K562 (cell line): ENCODE measurements around the gene CRCP. TPM values are rescaled to one million over a fixed set of nuclear protein-coding genes. Genes with fewer than 3 reads are reported as not detected.

ENCODE experiments used
- CBFA2T3 ChIP-seq: fragments of 450-650 bp; IDR thresholded peaks from 2 replicates; pipeline ENCODE4 v1.6.1; 2017
- DNMT1 ChIP-seq: fragments of 450-650 bp; IDR thresholded peaks from 2 replicates; pipeline ENCODE4 v1.6.1; 2016; ENCODE audit warnings: antibody characterized with exemption, mild to moderate bottlenecking
- ESRRB ChIP-seq: fragments of 250-450 bp; sonication (Bioruptor Pico); IDR thresholded peaks from 2 replicates; pipeline ENCODE4 v1.5.0; 2020; ENCODE audit warnings: mild to moderate bottlenecking, moderate library complexity, borderline replicate concordance
- ETV6 ChIP-seq, 3 experiments: fragments of 150-350 bp in 1 of 3; sonication (generic) in 1 of 3; formaldehyde crosslinking in 1 of 3; IDR thresholded peaks; 2 replicates each; pipeline versions ENCODE4 v1.6.1 to v1.8.0; 2014 to 2022; ENCODE audit warnings: borderline replicate concordance in 2 of 3, low read depth in 2 of 3, antibody characterized with exemption in 1 of 3, low read length in 1 of 3, mild to moderate bottlenecking in 1 of 3, missing genetic modification reagents in 1 of 3
- FUS ChIP-seq: fragments of 200-400 bp; formaldehyde crosslinking; optimal IDR thresholded peaks from 2 replicates; pipeline ENCODE3; 2017; ENCODE audit warnings: low read depth, low read length
- JUND ChIP-seq, 2 experiments: IDR thresholded peaks; 2 replicates in 1 of 2; 3 replicates in 1 of 2; pipeline ENCODE4 v1.6.1; 2011; ENCODE audit warnings: borderline replicate concordance in 2 of 2, low read depth in 2 of 2, low read length in 2 of 2, improper control_type of control experiment in 1 of 2, missing biosample characterization in 1 of 2, missing genetic modification characterization in 1 of 2, missing genetic modification reagents in 1 of 2
- KLF16 ChIP-seq: IDR thresholded peaks from 2 replicates; pipeline ENCODE4 v1.6.1; 2016; ENCODE audit warnings: antibody characterized with exemption
- MCM3 ChIP-seq: fragments of 450-650 bp; IDR thresholded peaks from 2 replicates; pipeline ENCODE4 v1.6.1; 2016
- NFIX ChIP-seq: fragments of 250-450 bp; sonication (Bioruptor Pico); IDR thresholded peaks from 2 replicates; pipeline ENCODE4 v1.4.0; 2020; ENCODE audit warnings: low read depth, mild to moderate bottlenecking, moderate library complexity
- SAP30 ChIP-seq: fragments of 200-600 bp; sonication (generic); IDR thresholded peaks from 2 replicates; pipeline ENCODE4 v1.6.1; 2012; ENCODE audit warnings: borderline replicate concordance, low read depth, mild to moderate bottlenecking, moderate library complexity, low read length, control low read depth, inconsistent platforms; ENCODE audit not compliant: insufficient read depth, poor library complexity, severe bottlenecking
- SPI1 ChIP-seq: IDR thresholded peaks from 2 replicates; pipeline ENCODE4 v1.6.1; 2011; ENCODE audit warnings: low read depth, low read length, control low read depth, borderline replicate concordance
- TOE1 ChIP-seq, 2 experiments: fragments of 450-650 bp in 1 of 2; sonication (generic) in 1 of 2; formaldehyde crosslinking in 1 of 2; IDR thresholded peaks; 2 replicates each; pipeline versions ENCODE4 v1.7.1 to v1.8.0; 2016 to 2022; ENCODE audit warnings: borderline replicate concordance in 2 of 2, mild to moderate bottlenecking in 2 of 2, antibody characterized with exemption in 1 of 2, inconsistent platforms in 1 of 2, low read depth in 1 of 2, missing genetic modification reagents in 1 of 2, moderate library complexity in 1 of 2
- ZNF217 ChIP-seq: sonication (generic); formaldehyde crosslinking; IDR thresholded peaks from 2 replicates; pipeline ENCODE4 v1.8.0; 2022; ENCODE audit warnings: mild to moderate bottlenecking, missing genetic modification reagents
- ZNF316 ChIP-seq: fragments of 450-650 bp; IDR thresholded peaks from 2 replicates; pipeline ENCODE4 v1.6.1; 2016
- ZNF583 ChIP-seq: fragments of 250-450 bp; sonication (Bioruptor Pico); IDR thresholded peaks from 2 replicates; pipeline ENCODE4 v1.4.0; 2020
- ZNF589 ChIP-seq: fragments of 200-800 bp; sonication (Bioruptor generic); IDR thresholded peaks from 2 replicates; pipeline ENCODE4 v1.6.1; 2016; ENCODE audit warnings: low read depth, missing genetic modification characterization, missing compliant biosample characterization
- ZNF77 ChIP-seq: fragments of 250-450 bp; sonication (Bioruptor Pico); IDR thresholded peaks from 2 replicates; pipeline ENCODE4 v1.5.0; 2020
- ZZZ3 ChIP-seq: fragments of 450-650 bp; IDR thresholded peaks from 2 replicates; pipeline ENCODE4 v1.6.1; 2016; ENCODE audit warnings: antibody characterized with exemption, mild to moderate bottlenecking, moderate library complexity
- polyA plus RNA-seq, 8 experiments: library from polyadenylated mRNA; depleted of rRNA in 4 of 8; stranded (reverse) in 5 of 8; unstranded in 3 of 8; fragments of >200 nt; fragmentation: Nextera tagmentation in 2 of 8; fragmentation: Illumina TruSeq in 1 of 8; extraction: Ambion mirVana in 2 of 8; extraction: Trizol in 1 of 8; gene quantifications; 2 replicates each; pipeline versions ENCODE4 v1.2.1 to v1.2.3, GENCODE V29; 2011 to 2014; ENCODE audit warnings: inconsistent platforms in 1 of 8, missing spikeins in 1 of 8
- total RNA-seq, 7 experiments: library from RNA; depleted of rRNA in 6 of 7; stranded (reverse); fragments of >200 nt in 6 of 7; fragmentation: Illumina TruSeq in 2 of 7; extraction: Trizol in 2 of 7; gene quantifications; 2 replicates each; pipeline versions ENCODE4 v1.2.1 to v1.2.3, GENCODE V29; 2011 to 2021; ENCODE audit warnings: low replicate concordance in 1 of 7
- TF ChIP-seq, protein P1 (sequence below): fragments of 250-450 bp; sonication (Bioruptor Pico); IDR thresholded peaks from 2 replicates; pipeline ENCODE4 v1.9.0; 2021; ENCODE audit warnings: mild to moderate bottlenecking
- TF ChIP-seq, protein P2 (sequence below): IDR thresholded peaks from 3 replicates; pipeline ENCODE4 v1.6.1; 2011; ENCODE audit warnings: borderline replicate concordance, mild to moderate bottlenecking; ENCODE audit not compliant: insufficient read length, insufficient read depth
- TF ChIP-seq, protein P3 (sequence below): fragments of 450-650 bp; formaldehyde crosslinking; IDR thresholded peaks from 2 replicates; pipeline ENCODE4 v1.4.0; 2020; ENCODE audit warnings: mild to moderate bottlenecking, moderate library complexity
- TF ChIP-seq, protein P4 (sequence below): sonication (generic); formaldehyde crosslinking; IDR thresholded peaks from 2 replicates; pipeline ENCODE4 v1.8.1; 2023; ENCODE audit warnings: mild to moderate bottlenecking, missing genetic modification reagents

Gene CRCP
- total and polyA plus RNA-seq, 9 of the 15 experiments (the other 6 are each of a cell fraction or from before 2014, with no cell fraction given): 22.1 to 58.3 (median 43.4) TPM

DNA sequence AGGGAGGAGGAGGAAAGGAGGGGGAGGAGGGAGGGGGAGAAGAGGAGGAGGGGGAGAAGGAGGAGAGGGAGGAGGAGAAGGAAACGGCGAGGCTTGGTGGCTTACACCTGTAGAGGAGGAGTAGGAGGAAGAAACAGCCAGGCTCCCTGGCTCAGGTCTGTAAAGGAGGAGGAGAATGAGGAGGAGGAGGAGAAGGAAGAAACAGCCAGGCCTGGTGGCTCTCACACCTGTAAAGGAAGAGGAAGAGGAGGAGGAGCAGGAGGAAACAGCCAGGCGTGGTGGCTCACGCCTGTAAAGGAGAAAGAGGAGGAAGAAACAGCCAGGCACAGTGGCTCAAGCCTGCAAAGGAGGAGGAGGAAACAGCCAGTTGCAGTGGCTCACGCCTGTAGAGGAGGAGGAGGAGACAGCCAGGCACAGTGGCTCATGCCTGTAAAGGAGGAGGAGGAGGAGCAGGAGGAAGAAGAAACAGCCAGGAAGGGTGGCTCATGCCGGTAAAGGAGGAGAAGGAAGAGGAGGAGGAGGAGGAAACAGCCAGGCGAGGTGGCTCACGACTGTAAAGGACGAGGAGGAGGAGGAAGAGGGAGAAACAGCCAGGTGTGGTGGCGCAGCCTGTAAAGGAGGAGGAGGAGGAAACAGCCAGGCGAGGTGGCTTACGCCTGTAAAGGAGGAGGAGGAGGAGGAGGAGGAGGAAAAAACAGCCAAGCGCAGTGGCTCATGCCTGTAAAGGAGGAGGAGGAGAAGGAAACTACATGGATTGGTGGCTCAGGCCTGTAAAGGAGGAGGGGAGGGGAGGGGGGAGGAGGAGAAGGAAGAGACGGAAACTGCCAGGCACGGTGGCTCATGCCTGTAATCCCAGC, 14.9 kb upstream of the CRCP start (continued):
- TF ChIP-seq, protein P1, sequence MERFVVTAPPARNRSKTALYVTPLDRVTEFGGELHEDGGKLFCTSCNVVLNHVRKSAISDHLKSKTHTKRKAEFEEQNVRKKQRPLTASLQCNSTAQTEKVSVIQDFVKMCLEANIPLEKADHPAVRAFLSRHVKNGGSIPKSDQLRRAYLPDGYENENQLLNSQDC (CRISPR knock-in tag): no peak
- TF ChIP-seq MCM3 (no peak), JUND (IDR thresholded peaks at IDR 0.05; ENCODE audit: borderline replicate concordance, low read depth, low read length) (no peak), JUND (tag; IDR thresholded peaks at IDR 0.05; ENCODE audit: borderline replicate concordance, low read depth, low read length) (no peak; the same call in 2 of the 3 replicates), ESRRB (CRISPR knock-in tag) (no peak), ZNF217 (CRISPR knock-in tag) (no peak), KLF16 (no peak), FUS (no peak), ZNF583 (CRISPR knock-in tag) (no peak), NFIX (CRISPR knock-in tag) (no peak), SPI1 (peak; percentile 39; the same call in 1 of the 2 replicates), CBFA2T3 (peak; percentile 40; the same call in 1 of the 2 replicates), ZNF77 (no peak), ZNF589 (no peak), ZNF316 (no peak), ETV6 (IDR thresholded peaks at IDR 0.05; ENCODE audit: borderline replicate concordance in 1 of 2, low read depth in 2 of 2, low read length in 1 of 2) (peak; percentile 54 to 79; a peak in 2 of 4 replicates), ETV6 (CRISPR knock-in tag; IDR thresholded peaks at IDR 0.05; ENCODE audit: borderline replicate concordance) (no peak), TOE1 (IDR thresholded peaks at IDR 0.05; ENCODE audit: borderline replicate concordance) (peak; percentile 84; the same call in 1 of the 2 replicates), TOE1 (CRISPR knock-in tag; IDR thresholded peaks at IDR 0.05; ENCODE audit: borderline replicate concordance, low read depth) (no peak), DNMT1 (no peak), SAP30 (no peak), ZZZ3 (no peak)
- TF ChIP-seq, protein P2, sequence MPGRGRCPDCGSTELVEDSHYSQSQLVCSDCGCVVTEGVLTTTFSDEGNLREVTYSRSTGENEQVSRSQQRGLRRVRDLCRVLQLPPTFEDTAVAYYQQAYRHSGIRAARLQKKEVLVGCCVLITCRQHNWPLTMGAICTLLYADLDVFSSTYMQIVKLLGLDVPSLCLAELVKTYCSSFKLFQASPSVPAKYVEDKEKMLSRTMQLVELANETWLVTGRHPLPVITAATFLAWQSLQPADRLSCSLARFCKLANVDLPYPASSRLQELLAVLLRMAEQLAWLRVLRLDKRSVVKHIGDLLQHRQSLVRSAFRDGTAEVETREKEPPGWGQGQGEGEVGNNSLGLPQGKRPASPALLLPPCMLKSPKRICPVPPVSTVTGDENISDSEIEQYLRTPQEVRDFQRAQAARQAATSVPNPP: no peak
- TF ChIP-seq, protein P3, sequence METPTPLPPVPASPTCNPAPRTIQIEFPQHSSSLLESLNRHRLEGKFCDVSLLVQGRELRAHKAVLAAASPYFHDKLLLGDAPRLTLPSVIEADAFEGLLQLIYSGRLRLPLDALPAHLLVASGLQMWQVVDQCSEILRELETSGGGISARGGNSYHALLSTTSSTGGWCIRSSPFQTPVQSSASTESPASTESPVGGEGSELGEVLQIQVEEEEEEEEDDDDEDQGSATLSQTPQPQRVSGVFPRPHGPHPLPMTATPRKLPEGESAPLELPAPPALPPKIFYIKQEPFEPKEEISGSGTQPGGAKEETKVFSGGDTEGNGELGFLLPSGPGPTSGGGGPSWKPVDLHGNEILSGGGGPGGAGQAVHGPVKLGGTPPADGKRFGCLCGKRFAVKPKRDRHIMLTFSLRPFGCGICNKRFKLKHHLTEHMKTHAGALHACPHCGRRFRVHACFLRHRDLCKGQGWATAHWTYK (CRISPR knock-in tag): no peak
- TF ChIP-seq, protein P4, sequence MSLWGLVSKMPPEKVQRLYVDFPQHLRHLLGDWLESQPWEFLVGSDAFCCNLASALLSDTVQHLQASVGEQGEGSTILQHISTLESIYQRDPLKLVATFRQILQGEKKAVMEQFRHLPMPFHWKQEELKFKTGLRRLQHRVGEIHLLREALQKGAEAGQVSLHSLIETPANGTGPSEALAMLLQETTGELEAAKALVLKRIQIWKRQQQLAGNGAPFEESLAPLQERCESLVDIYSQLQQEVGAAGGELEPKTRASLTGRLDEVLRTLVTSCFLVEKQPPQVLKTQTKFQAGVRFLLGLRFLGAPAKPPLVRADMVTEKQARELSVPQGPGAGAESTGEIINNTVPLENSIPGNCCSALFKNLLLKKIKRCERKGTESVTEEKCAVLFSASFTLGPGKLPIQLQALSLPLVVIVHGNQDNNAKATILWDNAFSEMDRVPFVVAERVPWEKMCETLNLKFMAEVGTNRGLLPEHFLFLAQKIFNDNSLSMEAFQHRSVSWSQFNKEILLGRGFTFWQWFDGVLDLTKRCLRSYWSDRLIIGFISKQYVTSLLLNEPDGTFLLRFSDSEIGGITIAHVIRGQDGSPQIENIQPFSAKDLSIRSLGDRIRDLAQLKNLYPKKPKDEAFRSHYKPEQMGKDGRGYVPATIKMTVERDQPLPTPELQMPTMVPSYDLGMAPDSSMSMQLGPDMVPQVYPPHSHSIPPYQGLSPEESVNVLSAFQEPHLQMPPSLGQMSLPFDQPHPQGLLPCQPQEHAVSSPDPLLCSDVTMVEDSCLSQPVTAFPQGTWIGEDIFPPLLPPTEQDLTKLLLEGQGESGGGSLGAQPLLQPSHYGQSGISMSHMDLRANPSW (CRISPR knock-in tag): no peak
